ENCODE results near the gene NCKAP1.

DNA sequence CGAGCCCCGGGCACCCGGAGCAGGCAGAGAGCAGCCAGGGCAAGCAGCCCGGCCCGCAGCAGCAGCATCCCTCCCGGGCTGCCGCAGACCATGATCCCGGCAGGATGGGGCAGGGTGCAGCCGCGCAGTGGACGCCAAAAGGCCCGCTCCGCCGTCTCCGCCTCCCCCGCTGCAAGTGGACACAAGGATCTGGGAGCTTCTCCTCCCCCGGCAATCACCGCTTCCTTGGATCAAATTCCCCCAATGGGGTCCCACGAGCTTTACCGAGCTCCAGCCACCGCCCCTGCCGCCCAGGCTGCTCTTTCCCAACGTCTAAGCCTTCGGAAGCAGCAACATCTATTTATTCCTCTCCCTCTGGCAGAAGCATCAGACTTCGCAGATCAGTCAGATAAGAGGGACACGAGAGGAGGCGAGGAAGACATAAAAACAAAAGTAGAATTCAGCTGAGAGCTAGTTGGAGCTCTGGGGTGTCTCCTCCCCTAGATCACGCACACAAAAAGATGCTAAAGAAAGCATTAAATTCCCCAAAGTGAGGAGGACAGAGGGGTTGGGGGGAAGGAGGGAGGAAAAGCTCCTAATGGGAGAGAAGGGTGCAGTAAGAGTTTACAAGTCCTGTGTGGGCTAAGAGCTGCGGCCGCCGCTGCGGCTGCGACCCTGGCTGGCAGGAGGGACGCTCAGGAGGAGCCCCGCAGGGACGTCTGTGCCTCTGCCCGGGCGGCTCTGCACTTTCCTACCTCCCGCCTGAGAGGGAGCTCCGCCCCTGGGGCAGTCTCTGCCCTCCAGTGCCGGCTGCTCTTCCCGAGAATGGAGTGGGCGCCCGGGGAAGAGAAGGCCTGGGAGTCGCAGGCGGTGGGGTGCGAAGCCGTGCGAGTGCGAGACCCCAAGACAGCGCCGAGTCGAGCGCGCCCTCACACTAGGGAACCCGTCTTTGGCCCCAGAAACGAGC lies 171.5 kb downstream of the NCKAP1 start, which contains the start of gene FRZB:
- TF ChIP-seq POLR2AphosphoS5 (IDR thresholded peaks at IDR 0.05; ENCODE audit: low read depth, low read length) (no peak), POLR2A (IDR thresholded peaks at IDR 0.05; ENCODE audit: low read depth, low read length) (no peak), TAF1 (IDR thresholded peaks at IDR 0.05; ENCODE audit: borderline replicate concordance, low read depth, low read length) (no peak)
